ENCODE data around the gene NKX6-2.

NKX6-2 gene

GRCh38 chr10:132756591-132756990 lies 29.4 kb downstream of the NKX6-2 start:
- H3K9me3 ChIP-seq (ENCODE audit: insufficient read depth, low read depth, low read length): no peaks in the 10 kb centered on the region
- no peak overlapping the region for H3K27ac ChIP-seq (ENCODE audit: low read length)
- no peaks in the 10 kb centered on the region for H3K27me3 ChIP-seq (ENCODE audit: insufficient read depth, low read length)
- no peaks in the 10 kb centered on the region for H3K4me1 ChIP-seq (ENCODE audit: insufficient read depth, low read length)
- no peak overlapping the region for H3K9ac ChIP-seq (ENCODE audit: low read depth, low read length)
- no peak overlapping the region for H3K4me3 ChIP-seq (ENCODE audit: low read length)
- no peaks in the 10 kb centered on the region for H3K36me3 ChIP-seq (ENCODE audit: insufficient read depth, low read depth, low read length)

DNA sequence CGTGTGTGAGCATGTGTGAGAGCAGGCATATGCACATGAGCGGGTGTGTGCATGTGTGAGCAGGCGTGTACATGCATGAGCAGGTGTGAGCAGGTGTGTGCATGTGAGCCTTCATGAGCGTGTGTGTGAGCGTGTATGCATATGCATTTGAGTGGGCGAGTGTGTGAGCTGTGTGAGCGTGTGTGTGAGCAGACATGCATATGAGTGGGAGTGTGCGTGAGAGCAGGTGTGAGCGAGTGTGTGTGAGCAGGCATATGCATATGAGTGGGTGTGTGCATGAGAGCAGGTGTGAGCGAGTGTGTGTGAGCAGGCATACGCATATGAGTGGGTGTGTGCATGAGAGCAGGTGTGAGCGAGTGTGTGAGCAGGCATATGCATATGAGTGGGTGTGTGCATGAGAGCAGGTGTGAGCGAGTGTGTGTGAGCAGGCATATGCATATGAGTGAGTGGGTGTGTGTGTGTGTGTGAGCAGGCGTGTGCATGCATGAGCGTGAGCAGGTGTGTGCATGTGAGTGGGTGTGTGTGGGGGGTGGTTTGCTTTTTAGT lies 30.7 kb downstream of the NKX6-2 start:
- no peaks in the 10 kb centered on the region for H3K4me1 ChIP-seq (ENCODE audit: insufficient read depth, low read length)
- H3K27me3 ChIP-seq (ENCODE audit: insufficient read depth, low read length): no peaks in the 10 kb centered on the region
- H3K36me3 ChIP-seq (ENCODE audit: insufficient read depth, low read depth, low read length): no peaks in the 10 kb centered on the region
- H3K27ac ChIP-seq (ENCODE audit: low read length): no peak overlapping the region
- H3K4me3 ChIP-seq (ENCODE audit: low read length): no peak overlapping the region
- no peak overlapping the region for H3K9ac ChIP-seq (ENCODE audit: low read depth, low read length)
- no peaks in the 10 kb centered on the region for H3K9me3 ChIP-seq (ENCODE audit: insufficient read depth, low read depth, low read length)

DNA sequence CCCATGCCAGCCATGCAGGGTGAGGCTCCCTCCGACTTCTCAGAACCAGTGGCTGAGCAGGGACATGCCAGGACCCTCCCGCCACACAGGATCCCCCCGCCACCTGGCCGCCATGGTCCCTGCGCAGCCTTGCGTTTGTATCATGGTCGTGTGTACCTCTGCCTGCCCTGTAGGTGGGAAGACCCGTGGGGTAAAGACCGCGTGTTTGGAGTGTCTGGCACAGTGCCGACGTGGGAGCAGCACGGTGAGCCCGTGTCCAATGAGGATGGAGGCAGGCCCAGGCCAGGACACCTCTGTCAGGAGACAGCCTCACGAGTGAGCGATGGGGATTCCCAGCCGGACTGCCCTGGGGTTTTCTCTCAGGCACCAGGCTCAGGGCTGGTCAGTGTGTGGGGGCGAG lies 31.9 kb downstream of the NKX6-2 start:
- H3K36me3 ChIP-seq (ENCODE audit: insufficient read depth, low read depth, low read length): no peaks in the 10 kb centered on the region
- no peak overlapping the region for H3K9ac ChIP-seq (ENCODE audit: low read depth, low read length)
- H3K4me1 ChIP-seq (ENCODE audit: insufficient read depth, low read length): no peaks in the 10 kb centered on the region
- no peak overlapping the region for H3K4me3 ChIP-seq (ENCODE audit: low read length)
- no peaks in the 10 kb centered on the region for H3K27me3 ChIP-seq (ENCODE audit: insufficient read depth, low read length)
- no peaks in the 10 kb centered on the region for H3K9me3 ChIP-seq (ENCODE audit: insufficient read depth, low read depth, low read length)
- H3K27ac ChIP-seq (ENCODE audit: low read length): no peak overlapping the region

DNA sequence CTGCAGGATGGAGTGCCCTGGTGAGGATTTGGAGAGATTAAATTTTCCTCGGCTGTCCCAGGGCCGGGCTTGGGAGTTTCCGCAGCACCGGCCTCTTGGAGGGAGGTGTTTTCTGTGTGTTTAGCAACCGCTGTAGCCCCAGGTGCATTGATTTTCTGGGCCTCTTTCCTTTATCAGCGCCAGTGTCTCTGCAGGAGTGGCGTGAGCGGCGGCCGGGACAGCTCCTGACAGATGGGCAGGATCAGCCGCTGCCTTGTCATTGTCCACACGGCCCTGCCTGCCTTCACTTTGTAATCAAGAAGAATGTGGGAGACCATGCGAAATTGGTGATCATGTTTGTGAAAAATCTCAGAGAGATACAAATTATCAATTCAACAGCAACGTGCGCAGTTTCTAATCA lies 32.4 kb downstream of the NKX6-2 start:
- Histone ChIP-seq H3K4me1 (ENCODE audit: insufficient read depth, low read length) (no peaks in the 10 kb centered on the region), H3K36me3 (ENCODE audit: insufficient read depth, low read depth, low read length) (no peaks in the 10 kb centered on the region), H3K9me3 (ENCODE audit: insufficient read depth, low read depth, low read length) (no peaks in the 10 kb centered on the region), H3K27ac (ENCODE audit: low read length) (no peak overlapping the region), H3K4me3 (ENCODE audit: low read length) (no peak overlapping the region), H3K27me3 (ENCODE audit: insufficient read depth, low read length) (no peaks in the 10 kb centered on the region; the same call in 1 of the 2 replicates), H3K9ac (ENCODE audit: low read depth, low read length) (no peak overlapping the region)

DNA sequence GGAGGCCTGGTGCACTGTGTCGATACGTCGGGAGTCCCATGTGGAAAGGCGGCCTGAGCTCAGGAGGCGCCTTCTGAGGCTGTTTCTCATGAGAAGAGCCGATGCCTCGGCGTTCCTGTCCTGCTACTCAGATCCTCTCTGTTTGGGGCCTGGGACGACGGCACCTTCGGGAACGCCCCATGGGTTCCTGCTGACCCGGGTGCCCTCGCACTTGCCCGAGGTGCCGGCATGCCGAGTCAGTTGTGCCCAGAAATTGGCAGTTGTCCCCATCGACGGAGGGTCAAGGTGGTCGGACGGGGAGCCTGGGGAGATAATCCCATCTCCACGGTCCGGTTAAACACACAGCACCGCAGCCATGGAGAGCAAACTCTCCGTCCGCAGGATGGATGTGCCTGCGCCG lies 33.0 kb downstream of the NKX6-2 start:
- no peaks in the 10 kb centered on the region for H3K4me1 ChIP-seq (ENCODE audit: insufficient read depth, low read length)
- no peak overlapping the region for H3K9ac ChIP-seq (ENCODE audit: low read depth, low read length)
- no peaks in the 10 kb centered on the region for H3K36me3 ChIP-seq (ENCODE audit: insufficient read depth, low read depth, low read length)
- H3K9me3 ChIP-seq (ENCODE audit: insufficient read depth, low read depth, low read length): no peaks in the 10 kb centered on the region
- H3K27me3 ChIP-seq (ENCODE audit: insufficient read depth, low read length): no peaks in the 10 kb centered on the region; the same call in 1 of the 2 replicates
- H3K27ac ChIP-seq (ENCODE audit: low read length): no peak overlapping the region
- no peak overlapping the region for H3K4me3 ChIP-seq (ENCODE audit: low read length)

DNA sequence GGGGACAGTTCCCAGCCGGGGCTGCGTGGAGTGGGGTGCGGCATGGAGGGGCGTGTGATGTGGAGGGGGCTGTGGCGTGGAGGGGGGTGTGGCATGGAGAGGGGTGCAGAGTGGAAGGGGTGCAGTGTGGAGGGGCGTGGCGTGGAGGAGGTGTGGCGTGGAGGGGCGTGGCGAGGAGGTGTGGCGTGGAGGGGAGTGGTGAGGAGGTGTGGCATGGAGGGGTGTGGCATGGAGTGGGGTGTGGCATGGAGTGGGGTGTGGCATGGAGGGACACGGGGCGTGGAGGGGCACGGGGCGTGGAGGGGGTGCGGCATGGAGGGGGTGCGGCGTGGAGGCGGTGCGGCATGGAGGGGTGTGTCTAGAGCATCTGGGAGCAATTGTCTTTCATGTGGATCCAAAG lies 33.6 kb downstream of the NKX6-2 start:
- Histone ChIP-seq H3K9ac (ENCODE audit: low read depth, low read length) (no peak overlapping the region), H3K27me3 (ENCODE audit: insufficient read depth, low read length) (no peaks in the 10 kb centered on the region; the same call in 1 of the 2 replicates), H3K36me3 (ENCODE audit: insufficient read depth, low read depth, low read length) (no peaks in the 10 kb centered on the region), H3K9me3 (ENCODE audit: insufficient read depth, low read depth, low read length) (no peaks in the 10 kb centered on the region), H3K4me3 (ENCODE audit: low read length) (no peak overlapping the region), H3K4me1 (ENCODE audit: insufficient read depth, low read length) (no peaks in the 10 kb centered on the region), H3K27ac (ENCODE audit: low read length) (no peak overlapping the region)

DNA sequence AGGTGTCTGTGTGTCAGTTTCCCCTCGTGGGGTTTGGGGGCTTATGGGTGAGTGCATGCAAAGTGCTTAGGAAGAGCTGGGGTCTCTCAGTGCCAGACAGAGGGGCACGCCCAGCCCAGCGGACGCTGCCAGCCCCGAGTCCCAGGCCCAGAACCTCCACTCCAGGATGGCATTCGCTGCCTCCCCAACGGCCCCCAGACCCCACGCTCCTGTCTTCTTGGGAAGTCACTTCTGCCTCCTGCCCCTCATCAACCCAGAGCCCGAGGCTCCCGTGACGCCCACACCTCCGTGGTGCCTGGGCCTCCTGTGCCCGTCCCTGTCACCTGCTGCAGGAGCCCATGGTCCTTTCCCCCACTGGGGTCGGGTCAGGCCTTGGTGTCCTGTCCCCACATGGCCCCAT lies 35.0 kb downstream of the NKX6-2 start:
- Histone ChIP-seq H3K27me3 (ENCODE audit: insufficient read depth, low read length) (no peaks in the 10 kb centered on the region; the same call in 1 of the 2 replicates), H3K9me3 (ENCODE audit: insufficient read depth, low read depth, low read length) (no peaks in the 10 kb centered on the region), H3K9ac (ENCODE audit: low read depth, low read length) (no peak overlapping the region), H3K4me1 (ENCODE audit: insufficient read depth, low read length) (peaks cover 8% of the 10 kb centered on the region; the same call in 1 of the 2 replicates), H3K4me3 (ENCODE audit: low read length) (no peak overlapping the region), H3K27ac (ENCODE audit: low read length) (no peak overlapping the region), H3K36me3 (ENCODE audit: insufficient read depth, low read depth, low read length) (no peaks in the 10 kb centered on the region)

- Histone ChIP-seq H3K4me3 (ENCODE audit: low read length) (no peak overlapping the region), H3K27me3 (ENCODE audit: insufficient read depth, low read length) (peaks cover 4% of the 10 kb centered on the region; the same call in 1 of the 2 replicates), H3K4me1 (ENCODE audit: insufficient read depth, low read length) (peaks cover 8% of the 10 kb centered on the region; the same call in 1 of the 2 replicates), H3K9ac (ENCODE audit: low read depth, low read length) (no peak overlapping the region), H3K36me3 (ENCODE audit: insufficient read depth, low read depth, low read length) (no peaks in the 10 kb centered on the region), H3K9me3 (ENCODE audit: insufficient read depth, low read depth, low read length) (no peaks in the 10 kb centered on the region), H3K27ac (ENCODE audit: low read length) (no peak overlapping the region)
These were observed 36.6 kb downstream of the NKX6-2 start for GRCh38 chr10:132749371-132749795.

GRCh38 chr10:132748545-132749370 lies 37.2 kb downstream of the NKX6-2 start:
- Histone ChIP-seq H3K36me3 (ENCODE audit: insufficient read depth, low read depth, low read length) (no peaks in the 10 kb centered on the region), H3K4me1 (ENCODE audit: insufficient read depth, low read length) (peaks cover 8% of the 10 kb centered on the region; the same call in 1 of the 2 replicates), H3K9ac (ENCODE audit: low read depth, low read length) (no peak overlapping the region), H3K27ac (ENCODE audit: low read length) (no peak overlapping the region), H3K27me3 (ENCODE audit: insufficient read depth, low read length) (peaks cover 10% of the 10 kb centered on the region; the same call in 1 of the 2 replicates), H3K9me3 (ENCODE audit: insufficient read depth, low read depth, low read length) (no peaks in the 10 kb centered on the region), H3K4me3 (ENCODE audit: low read length) (no peak overlapping the region)

GRCh38 chr10:132748135-132748534 lies 37.8 kb downstream of the NKX6-2 start:
- Histone ChIP-seq H3K9me3 (ENCODE audit: insufficient read depth, low read depth, low read length) (no peaks in the 10 kb centered on the region), H3K9ac (ENCODE audit: low read depth, low read length) (no peak overlapping the region), H3K27me3 (ENCODE audit: insufficient read depth, low read length) (peaks cover 14% of the 10 kb centered on the region; the same call in 1 of the 2 replicates), H3K4me1 (ENCODE audit: insufficient read depth, low read length) (peaks cover 8% of the 10 kb centered on the region; the same call in 1 of the 2 replicates), H3K4me3 (ENCODE audit: low read length) (no peak overlapping the region), H3K36me3 (ENCODE audit: insufficient read depth, low read depth, low read length) (no peaks in the 10 kb centered on the region), H3K27ac (ENCODE audit: low read length) (no peak overlapping the region)

- no peaks in the 10 kb centered on the region for H3K9me3 ChIP-seq (ENCODE audit: insufficient read depth, low read depth, low read length)
- H3K27ac ChIP-seq (ENCODE audit: low read length): no peak overlapping the region
- peak overlapping the region; percentile 34; the same call in 1 of the 2 replicates for H3K9ac ChIP-seq (ENCODE audit: low read depth, low read length)
- no peaks in the 10 kb centered on the region for H3K36me3 ChIP-seq (ENCODE audit: insufficient read depth, low read depth, low read length)
- H3K4me3 ChIP-seq (ENCODE audit: low read length): no peak overlapping the region
- H3K27me3 ChIP-seq (ENCODE audit: insufficient read depth, low read length): peaks cover 14% of the 10 kb centered on the region; the same call in 1 of the 2 replicates
- H3K4me1 ChIP-seq (ENCODE audit: insufficient read depth, low read length): peaks cover 14% of the 10 kb centered on the region; the same call in 1 of the 2 replicates
These were observed 38.9 kb downstream of the NKX6-2 start for GRCh38 chr10:132746801-132747625.
